ENCODE results near the gene ARL2BP.

The ARL2BP gene

GRCh38 chr16:57231821-57232350 is 13.2 kb upstream of the ARL2BP start:
- no peak for TF ChIP-seq CTCF (IDR thresholded peaks at IDR 0.05; ENCODE audit: insufficient read depth, low read length, poor library complexity, severe bottlenecking)
- H3K36me3 ChIP-seq (ENCODE audit: control insufficient read depth, insufficient read depth, low read length) = peaks cover 14% of the 10 kb centered on the region
- DNase-seq (ENCODE audit: extremely low read depth, insufficient read length) = no peak
- no peak overlapping the region for H3K4me3 ChIP-seq (replicated peaks; ENCODE audit: low read depth, low read length)
- H3K27me3 ChIP-seq (replicated peaks; ENCODE audit: control insufficient read depth, insufficient read depth, low read length) = no peaks in the 10 kb centered on the region

GRCh38 chr16:57233944-57234706 is 10.9 kb upstream of the ARL2BP start:
- Histone ChIP-seq H3K36me3 (ENCODE audit: control insufficient read depth, insufficient read depth, low read length) (peaks cover 14% of the 10 kb centered on the region), H3K27me3 (replicated peaks; ENCODE audit: control insufficient read depth, insufficient read depth, low read length) (no peaks in the 10 kb centered on the region), H3K4me3 (replicated peaks; ENCODE audit: low read depth, low read length) (no peak overlapping the region)
- TF ChIP-seq CTCF (IDR thresholded peaks at IDR 0.05; ENCODE audit: insufficient read depth, low read length, poor library complexity, severe bottlenecking) = no peak
- DNase-seq (ENCODE audit: extremely low read depth, insufficient read length) = no peak

GRCh38 chr16:57234707-57235092 is 10.4 kb upstream of the ARL2BP start:
- H3K27me3 ChIP-seq (replicated peaks; ENCODE audit: control insufficient read depth, insufficient read depth, low read length) = no peaks in the 10 kb centered on the region
- TF ChIP-seq CTCF (IDR thresholded peaks at IDR 0.05; ENCODE audit: insufficient read depth, low read length, poor library complexity, severe bottlenecking) = no peak
- peaks cover 14% of the 10 kb centered on the region for H3K36me3 ChIP-seq (ENCODE audit: control insufficient read depth, insufficient read depth, low read length)
- DNase-seq (ENCODE audit: extremely low read depth, insufficient read length) = no peak
- no peak overlapping the region for H3K4me3 ChIP-seq (replicated peaks; ENCODE audit: low read depth, low read length)

- no peaks in the 10 kb centered on the region for H3K27me3 ChIP-seq (replicated peaks; ENCODE audit: control insufficient read depth, insufficient read depth, low read length)
- H3K4me3 ChIP-seq (replicated peaks; ENCODE audit: low read depth, low read length) = no peak overlapping the region
- peak; percentile 47 for DNase-seq (ENCODE audit: extremely low read depth, insufficient read length)
- peaks cover 11% of the 10 kb centered on the region for H3K36me3 ChIP-seq (ENCODE audit: control insufficient read depth, insufficient read depth, low read length)
- TF ChIP-seq CTCF (IDR thresholded peaks at IDR 0.05; ENCODE audit: insufficient read depth, low read length, poor library complexity, severe bottlenecking) = no peak
These were observed 9.7 kb upstream of the ARL2BP start for GRCh38 chr16:57235128-57236021.

GRCh38 chr16:57236022-57236350 is 9.1 kb upstream of the ARL2BP start:
- no peak for DNase-seq (ENCODE audit: extremely low read depth, insufficient read length)
- Histone ChIP-seq H3K4me3 (replicated peaks; ENCODE audit: low read depth, low read length) (no peak overlapping the region), H3K27me3 (replicated peaks; ENCODE audit: control insufficient read depth, insufficient read depth, low read length) (no peaks in the 10 kb centered on the region), H3K36me3 (ENCODE audit: control insufficient read depth, insufficient read depth, low read length) (peaks cover 9% of the 10 kb centered on the region)
- no peak for TF ChIP-seq CTCF (IDR thresholded peaks at IDR 0.05; ENCODE audit: insufficient read depth, low read length, poor library complexity, severe bottlenecking)
